DMS53 (cell line): Measurements from ENCODE around the gene ADRA2C.

Experiments
- DNase-seq: peaks from one replicate; lab custom pipeline; 2025; lab: John Stamatoyannopoulos, UW

The ADRA2C gene

DNA sequence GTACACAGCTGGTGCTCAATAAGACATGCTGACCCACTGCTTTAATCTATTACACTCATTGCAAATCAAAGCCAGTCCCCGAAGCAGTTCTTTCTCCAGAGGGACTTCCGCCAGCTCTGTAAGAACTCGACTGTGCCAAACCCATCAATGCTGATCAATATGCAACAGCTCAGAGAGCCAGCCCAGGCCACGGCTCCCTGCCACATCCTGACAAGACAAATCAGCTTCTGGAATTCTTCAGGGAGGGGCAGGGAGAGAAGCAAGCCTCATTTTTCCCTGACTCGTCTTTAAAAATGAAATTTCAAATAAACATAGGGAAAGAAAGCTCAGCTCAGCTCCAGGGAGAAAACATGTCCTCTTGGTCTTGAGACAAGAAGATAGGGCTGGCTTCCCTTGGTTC, 5.3 kb upstream of the ADRA2C start:
- DNase-seq: no peak

DNA sequence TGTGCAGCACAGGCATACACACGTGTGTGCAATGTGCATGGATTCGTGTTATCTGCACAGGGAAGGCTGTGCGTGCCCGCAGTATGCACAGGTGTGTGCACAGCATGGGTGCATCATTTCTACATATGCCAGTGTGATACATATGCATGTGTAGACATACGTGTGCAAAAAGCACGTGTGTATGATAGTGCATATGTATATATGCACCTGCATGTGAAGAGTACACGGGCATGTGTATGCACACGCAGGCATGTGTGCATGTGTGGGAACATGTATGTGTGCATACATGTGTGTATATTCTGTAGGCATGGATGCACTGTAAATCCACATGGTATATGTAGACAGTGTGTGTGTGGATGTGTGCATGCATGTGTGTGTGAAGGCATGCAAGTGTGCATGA, 3.9 kb upstream of the ADRA2C start:
- no peak for DNase-seq

DNA sequence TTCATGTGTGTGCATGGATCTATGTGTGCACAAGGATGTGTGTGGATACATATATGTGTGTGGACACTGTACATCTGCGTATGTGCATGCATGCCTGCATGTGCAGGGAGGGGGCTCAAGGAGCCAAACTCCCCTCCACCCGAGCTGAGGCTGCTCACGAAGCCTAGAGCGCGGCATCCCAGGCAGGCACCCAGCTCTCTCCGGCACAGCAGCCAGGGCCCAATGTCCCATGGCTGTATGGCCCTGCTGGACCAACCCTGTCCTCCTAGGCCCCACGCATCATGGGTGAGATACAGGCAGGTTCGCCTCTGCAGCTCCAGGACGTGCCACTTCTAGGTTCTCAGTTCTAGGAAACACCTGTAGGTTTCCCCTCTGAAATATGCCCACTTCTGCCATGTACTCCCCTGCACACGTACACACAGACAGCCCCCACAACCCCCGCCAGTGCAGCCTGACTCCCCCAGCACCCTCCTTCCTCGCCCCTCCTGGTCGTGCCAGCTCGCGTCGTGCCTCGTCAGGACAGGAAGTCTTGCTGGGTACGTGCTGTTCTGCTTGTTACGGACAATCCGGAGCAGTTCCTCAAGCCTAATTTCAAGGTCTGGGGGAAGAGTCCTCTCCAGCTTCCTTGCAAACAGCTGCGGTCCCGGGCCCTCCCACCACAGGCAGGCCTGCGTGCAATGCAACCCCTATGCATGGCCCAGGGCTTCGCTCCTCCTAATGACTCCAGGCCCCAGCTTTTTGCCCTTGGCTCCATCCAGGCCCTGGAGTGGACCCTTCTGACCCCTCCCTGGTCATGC, 3.2 kb upstream of the ADRA2C start:
- DNase-seq: no peak

DNA sequence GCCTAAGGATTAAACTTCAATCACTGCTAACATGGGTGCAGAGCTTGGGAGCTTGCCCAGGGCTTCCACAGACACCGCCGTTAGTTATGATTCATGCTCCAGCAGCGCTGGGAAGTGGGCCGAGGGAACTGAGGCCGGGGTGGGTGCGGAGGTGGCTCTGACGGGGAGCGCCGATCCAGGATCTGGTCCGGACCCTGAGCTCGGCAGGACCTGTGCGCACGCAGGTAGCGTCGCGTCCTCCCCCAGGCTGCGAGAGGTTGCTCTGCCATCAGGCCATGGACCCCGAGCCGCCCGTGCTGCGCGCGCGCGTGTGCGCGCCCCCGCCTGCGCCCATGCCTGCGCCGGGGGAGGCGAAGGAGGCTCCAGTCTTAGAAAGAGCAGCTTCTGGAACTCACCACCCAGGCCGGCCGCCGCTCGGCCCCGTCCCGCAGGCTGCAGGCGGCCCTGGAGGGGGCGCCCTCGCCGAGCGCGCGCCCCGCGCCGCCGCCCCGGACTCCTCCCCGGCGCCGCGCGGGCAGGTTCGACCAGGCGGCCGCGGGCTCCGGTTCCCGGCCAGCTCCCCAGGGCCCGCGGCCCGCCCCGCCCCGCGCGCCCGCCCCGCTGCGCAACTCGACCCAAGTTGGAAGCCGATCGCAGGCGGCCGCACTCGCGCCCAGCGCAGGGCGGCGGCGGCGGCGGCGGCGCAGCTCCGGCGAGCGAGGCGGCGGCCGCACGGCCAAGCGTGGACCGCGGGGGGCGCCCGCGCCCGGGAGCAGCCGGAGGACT, 732 bp upstream of the ADRA2C start:
- DNase-seq: no peak

DNA sequence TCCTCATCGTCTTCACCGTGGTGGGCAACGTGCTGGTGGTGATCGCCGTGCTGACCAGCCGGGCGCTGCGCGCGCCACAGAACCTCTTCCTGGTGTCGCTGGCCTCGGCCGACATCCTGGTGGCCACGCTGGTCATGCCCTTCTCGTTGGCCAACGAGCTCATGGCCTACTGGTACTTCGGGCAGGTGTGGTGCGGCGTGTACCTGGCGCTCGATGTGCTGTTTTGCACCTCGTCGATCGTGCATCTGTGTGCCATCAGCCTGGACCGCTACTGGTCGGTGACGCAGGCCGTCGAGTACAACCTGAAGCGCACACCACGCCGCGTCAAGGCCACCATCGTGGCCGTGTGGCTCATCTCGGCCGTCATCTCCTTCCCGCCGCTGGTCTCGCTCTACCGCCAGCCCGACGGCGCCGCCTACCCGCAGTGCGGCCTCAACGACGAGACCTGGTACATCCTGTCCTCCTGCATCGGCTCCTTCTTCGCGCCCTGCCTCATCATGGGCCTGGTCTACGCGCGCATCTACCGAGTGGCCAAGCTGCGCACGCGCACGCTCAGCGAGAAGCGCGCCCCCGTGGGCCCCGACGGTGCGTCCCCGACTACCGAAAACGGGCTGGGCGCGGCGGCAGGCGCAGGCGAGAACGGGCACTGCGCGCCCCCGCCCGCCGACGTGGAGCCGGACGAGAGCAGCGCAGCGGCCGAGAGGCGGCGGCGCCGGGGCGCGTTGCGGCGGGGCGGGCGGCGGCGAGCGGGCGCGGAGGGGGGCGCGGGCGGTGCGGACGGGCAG, 792 bp downstream of the ADRA2C start:
- no peak for DNase-seq

DNA sequence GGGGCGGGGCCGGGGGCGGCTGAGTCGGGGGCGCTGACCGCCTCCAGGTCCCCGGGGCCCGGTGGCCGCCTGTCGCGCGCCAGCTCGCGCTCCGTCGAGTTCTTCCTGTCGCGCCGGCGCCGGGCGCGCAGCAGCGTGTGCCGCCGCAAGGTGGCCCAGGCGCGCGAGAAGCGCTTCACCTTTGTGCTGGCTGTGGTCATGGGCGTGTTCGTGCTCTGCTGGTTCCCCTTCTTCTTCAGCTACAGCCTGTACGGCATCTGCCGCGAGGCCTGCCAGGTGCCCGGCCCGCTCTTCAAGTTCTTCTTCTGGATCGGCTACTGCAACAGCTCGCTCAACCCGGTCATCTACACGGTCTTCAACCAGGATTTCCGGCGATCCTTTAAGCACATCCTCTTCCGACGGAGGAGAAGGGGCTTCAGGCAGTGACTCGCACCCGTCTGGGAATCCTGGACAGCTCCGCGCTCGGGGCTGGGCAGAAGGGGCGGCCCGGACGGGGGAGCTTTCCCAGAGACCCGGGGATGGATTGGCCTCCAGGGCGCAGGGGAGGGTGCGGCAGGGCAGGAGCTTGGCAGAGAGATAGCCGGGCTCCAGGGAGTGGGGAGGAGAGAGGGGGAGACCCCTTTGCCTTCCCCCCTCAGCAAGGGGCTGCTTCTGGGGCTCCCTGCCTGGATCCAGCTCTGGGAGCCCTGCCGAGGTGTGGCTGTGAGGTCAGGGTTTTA, 1.5 kb downstream of the ADRA2C start:
- DNase-seq: no peak

DNA sequence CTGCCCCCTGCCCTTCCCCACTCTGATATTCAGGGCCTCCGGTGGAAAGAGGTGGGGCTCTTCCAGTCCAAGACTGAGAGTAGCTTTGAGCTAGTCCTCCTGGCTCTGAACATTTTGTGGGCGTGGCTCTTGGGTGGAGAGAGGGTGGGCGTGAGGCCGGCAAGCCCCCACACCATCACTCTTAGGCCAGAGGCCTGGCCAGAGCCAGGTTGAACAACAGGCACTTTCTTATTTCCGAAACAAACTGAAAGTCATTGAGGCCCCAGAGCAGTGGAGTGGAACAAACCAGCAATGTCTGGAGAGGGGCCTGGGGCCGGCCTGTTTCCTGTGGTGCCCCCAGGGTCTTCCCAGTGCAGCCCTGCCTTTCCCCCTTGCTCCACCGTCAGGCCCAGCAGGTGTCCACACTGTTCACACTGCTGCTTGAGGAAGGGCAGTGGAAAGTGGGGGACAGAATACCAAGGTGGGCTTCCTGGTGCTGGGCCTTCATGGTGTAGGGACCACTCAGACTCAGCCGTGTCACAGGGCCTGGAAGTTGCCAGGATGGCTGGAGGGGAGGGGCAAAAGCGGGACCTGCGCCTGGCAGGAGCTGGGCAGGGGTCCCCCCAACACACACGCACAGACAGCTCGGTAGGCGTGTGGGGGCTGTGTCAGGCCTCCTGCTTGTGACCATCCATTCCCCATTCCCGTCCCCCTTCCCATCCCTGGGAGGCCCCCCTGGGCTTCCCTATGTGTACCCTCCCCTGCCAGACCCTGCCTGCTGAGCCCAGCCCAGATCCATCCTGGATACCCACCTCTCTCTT, 2.9 kb downstream of the ADRA2C start:
- no peak for DNase-seq

DNA sequence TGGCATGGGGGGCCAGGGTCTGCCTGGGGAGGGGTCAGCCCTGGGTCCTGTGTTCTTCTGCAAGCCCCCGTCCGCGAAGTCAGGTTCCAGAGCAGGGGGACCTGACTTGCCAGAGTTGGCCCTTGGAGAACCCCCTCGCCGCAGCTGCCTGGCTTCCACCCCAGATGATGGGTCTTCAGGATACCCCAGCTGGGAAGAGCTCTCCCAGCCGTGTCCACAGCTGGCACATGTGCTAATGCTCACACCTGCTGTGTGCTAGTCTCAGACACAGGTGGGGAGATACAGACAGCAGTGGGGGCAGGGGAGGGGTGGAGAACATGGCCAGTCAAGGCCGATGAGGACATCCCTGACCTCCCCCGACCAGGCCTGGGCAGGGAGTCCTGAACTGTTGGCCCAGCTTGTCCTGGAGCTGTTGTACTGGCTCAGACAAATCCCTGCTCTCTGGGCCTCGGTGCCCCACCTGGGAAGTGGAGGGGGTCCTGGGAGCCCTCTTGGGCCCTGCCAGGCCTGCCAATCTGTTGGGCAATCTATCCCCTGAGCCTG, 3.5 kb downstream of the ADRA2C start:
- DNase-seq: no peak

DNA sequence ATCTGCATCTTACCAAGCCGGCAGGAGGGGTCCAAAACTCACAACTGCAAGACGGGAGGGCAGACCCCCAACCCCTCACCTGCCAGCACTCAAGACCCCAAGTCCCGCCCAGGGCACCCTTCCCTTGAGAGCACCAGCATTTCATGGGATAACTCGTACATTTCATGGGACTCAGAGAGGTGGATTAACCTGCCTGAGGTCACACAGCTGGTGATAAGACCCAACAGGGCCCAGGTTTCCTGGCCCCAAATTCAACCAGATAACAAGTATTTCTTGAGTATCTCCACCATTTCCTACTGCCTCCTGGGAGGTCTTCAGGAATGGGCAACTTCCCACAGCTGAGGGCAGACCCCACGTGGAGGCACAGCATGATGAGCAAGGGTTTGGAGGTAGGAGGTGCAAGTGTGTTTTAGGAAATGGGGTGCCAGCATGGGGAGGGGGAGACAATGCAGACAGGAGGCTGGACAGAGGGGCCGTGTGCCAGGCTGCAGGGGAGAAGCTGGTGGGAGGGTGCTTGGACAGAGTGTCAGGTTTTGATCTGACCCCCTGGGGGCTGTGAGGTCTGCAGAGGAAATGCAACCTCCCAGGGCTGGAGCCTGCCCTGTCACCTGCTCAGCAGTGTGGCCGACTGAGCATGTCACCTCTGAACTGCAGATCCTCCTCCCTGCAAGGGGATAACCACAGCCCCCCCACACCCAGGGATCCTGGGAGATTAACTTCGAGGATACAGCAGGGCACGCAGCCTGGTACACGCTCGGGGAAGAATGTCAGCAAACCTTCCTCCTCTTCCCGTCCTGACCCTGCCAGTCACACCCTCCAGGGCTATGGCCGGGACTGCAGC, 4.4 kb downstream of the ADRA2C start:
- no peak for DNase-seq

DNA sequence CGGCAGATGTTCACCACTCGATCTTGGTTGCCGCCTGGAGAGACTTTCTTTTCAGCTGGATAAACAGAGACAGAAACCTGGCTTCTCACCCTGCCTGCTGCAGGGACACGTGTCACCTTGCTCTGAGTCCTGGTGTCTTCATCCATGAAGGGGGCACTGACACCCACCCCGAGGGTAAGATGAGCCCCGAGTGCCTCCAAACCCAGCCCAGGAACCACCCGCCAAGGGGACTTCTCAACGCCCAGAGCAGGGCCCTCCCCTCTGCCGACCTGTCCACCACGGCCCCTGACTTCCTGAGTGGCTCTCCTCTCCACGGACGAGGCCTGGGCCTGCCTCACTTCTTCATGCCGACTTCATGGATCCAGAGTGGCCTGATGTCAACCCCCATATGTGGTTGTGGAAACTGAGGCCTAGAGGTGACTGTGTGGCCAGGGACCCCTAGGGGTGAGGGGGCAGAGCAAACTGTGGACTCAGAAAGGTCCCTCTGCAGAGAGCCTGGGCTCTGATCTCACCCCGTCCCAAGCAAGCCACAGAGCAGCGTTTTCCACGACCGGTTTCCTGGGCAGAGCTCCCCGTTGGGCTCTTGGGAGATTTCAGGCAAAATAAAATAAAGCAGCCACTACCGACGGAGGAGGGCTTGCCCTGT, 5.1 kb downstream of the ADRA2C start:
- no peak for DNase-seq

DNA sequence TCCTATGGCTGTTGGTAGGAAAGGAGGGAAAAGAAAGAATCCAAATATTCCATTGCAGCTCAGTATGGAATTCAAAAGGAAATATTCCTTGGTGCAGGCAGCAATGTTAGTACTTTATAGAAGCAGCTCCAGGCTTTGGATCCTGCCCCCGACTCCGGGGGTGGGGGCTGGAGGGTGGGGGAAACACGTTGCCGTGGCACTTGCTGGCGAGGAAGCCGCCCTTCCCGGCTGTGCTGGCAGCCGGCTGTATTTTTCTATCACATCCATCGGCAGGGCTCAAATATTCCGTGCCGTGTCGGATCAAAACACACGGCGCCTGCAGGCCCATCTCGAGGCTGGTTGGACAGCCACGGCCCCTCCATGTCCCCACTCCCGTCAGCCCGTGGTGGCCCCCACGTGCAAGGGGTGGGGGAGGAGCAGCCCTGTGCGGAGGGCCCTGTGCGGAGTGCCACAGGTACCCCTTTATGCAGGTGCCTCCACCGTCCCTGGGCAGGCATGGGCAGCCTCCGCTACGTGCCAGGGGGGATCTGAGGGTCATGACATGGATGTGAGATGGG, 5.8 kb downstream of the ADRA2C start:
- no peak for DNase-seq

DNA sequence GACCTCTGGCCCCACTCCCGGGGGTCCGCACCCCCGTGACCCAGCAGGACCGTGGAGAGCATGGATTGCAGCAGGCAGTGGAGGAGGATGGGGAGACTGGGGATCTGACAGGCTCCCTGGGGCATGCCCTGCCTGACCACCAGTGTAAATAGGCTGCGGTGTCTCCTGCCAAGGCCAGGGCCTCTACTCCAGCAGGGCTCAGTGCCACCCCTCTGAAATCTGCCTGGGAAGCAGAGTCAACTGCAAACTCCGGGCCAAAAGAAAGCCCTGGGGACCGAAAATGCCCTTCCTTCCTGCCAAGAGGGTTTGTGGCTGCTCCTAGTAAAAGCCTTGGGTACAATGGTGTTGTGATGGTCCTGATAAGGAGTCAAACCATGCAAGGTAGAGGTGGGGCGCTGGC, 6.4 kb downstream of the ADRA2C start:
- DNase-seq: no peak

DNA sequence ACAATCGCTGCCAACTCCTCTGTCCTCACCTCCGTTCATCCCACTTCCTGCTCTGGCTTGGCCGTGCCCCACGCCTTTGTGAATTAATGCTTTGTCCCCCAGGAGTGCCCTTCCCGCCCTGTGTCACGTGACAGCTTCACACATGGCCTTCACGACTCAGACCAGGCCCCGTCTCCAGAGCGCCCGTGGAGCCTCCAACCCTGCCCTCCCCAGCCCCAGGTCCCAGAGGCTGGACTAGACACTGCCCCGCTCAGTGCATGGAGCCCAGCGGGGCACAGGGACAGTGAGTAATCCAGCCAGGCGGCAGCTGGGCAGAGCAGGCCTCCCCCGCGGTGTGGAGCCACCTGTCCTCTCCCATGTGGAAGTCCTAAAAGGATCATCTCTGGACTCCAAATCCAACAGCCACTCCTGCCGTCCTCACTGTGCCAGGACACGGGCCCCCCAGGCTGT, 7.4 kb downstream of the ADRA2C start:
- no peak for DNase-seq

DNA sequence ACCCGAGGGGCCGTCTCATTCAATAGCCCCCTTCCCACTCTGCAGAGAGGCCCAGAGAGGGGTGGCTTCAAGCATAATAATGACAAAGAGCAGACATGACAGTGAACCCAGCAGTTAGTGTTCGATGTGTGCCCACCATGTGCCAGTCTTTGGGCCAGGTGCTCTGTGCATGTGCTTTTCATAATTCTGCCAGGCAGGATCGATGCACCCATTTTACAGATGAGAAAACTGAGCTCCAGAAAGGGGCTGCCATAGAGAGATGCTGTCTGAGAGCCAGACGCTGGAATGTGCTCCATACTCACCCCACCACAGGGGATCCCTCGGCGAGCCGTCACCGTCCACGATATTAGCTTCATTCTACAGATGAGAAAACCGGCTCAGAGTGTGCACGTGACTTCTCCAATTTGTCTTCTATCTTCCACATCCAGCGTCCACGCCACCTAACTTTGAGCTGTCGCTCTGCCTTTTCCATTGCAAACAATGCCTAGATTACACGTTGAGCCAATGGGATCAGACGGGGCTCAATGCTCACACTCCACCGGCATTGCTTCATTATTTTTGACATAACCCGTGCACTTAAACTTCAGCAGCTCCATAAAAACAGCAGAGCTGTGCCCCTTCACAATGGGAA, 8.2 kb downstream of the ADRA2C start:
- DNase-seq: no peak

DNA sequence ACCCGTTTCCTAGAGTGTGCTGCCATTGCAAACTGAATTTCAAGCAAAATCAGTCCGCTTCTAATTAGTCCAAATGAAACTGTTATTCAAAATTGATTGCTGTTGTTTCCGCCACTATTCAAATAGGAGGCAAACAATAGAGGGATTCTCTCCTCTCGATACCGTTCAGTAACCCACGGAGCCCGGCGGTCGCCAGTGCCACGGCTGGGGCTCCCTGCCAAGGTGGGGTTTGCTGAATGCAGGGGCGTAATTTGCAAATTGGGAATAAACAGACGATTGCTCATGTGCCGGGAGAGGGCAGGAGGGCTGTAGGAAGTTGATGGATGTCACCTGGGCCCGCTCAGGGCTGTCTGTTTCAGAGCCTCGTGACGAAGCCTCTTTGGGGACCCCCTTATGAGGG, 8.8 kb downstream of the ADRA2C start:
- DNase-seq: no peak

DNA sequence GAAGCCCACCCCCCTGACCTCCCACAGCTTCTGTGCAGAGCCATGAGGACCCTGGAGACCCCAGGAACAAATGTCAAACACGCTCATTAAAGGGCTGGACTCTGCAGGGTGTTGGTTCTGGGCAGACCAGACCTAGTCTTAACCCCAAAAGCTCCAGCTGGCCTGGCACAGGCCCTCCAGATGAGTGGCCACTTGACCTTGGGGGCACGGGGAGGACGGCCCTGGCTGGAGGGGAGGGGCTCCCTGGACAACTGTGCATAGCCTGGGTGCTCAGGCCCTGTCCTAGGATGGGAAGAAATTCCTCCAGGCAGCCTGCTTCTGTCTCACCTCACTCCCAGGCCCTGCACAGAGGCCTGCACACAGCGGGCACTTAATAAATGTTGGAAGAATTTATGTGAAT, 9.4 kb downstream of the ADRA2C start:
- no peak for DNase-seq

DNA sequence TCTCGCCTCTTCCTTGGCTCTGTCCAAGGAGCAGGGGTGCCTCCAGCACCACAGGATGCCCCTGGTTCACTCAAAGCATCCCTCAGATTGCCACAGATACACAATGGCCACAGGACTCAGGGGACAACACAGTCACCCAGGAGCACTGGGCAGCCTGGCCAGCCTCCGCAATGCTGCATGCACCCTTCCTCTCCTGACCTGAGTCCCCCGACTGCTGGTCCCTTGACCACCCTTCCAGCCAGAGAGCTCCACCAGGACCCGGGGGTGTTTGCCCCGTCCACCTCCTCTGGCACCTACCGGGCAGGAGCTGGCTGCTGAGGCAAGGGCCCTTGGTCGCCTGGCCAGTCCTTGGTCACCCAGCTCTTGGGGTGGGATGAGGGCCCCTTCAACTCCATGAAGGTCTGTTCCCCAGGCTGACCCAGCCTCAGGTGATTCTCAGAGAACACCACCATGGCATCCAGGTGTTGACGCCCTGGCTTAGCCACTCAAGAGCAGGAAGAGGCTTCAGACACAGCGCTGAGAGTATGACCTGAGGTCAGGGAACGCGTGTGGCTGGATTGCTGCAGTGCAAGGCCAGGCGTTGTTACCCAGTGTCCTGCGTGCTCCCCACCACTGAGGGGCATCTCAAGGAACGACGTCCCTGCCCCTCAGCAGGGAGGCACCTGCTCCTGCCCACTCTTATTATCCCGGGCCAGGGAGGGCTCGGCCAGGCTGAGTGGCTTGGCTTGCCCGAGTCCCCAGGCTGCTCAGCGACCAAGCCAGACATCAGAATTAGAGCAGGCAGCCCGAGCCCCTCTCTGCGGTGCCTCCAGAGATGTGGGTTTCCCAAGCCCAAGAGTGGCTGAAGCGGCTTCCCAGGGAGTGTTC, 10.2 kb downstream of the ADRA2C start:
- DNase-seq: no peak

DNA sequence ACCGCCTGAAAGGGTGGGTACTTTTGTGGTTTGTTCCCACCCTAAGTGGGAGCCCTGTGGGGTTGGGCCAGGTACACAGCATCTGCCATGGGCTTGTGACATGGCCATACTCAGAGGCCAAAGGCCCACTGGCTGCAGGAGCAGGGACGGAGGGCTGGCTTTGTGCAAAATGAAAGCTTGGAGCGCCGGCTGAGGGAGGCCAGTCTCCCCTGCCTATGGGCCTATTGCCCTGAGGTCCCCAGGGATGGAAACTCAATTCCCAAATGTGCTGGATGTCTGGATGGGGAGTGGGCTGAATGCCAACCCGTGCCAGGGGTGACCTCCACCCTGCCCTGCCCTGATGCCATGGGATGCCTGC, 10.8 kb downstream of the ADRA2C start:
- no peak for DNase-seq
